ENCODE measurements around the gene TENM4.

- no peak for TF ChIP-seq CEBPB (IDR thresholded peaks at IDR 0.05)
- TF ChIP-seq REST (IDR thresholded peaks at IDR 0.05; ENCODE audit: low read depth): no peak
- TF ChIP-seq TAF1 (IDR thresholded peaks at IDR 0.05; ENCODE audit: low read depth): no peak
- no peak for TF ChIP-seq CREB1 (IDR thresholded peaks at IDR 0.05; ENCODE audit: low read depth)
- TF ChIP-seq EP300 (IDR thresholded peaks at IDR 0.05; ENCODE audit: borderline replicate concordance): no peak
- no peak for TF ChIP-seq FOXM1 (IDR thresholded peaks at IDR 0.05; ENCODE audit: borderline replicate concordance, low read depth)
- TF ChIP-seq USF1 (IDR thresholded peaks at IDR 0.05): no peak
- no peak for TF ChIP-seq MAX (IDR thresholded peaks at IDR 0.05)
- TF ChIP-seq NFIC (IDR thresholded peaks at IDR 0.05): no peak
Measured at GRCh38 chr11:79393362-79394043, 47.3 kb downstream of the TENM4 start.

All from Ishikawa (cell line).